GM10266 (cell line): ENCODE results near the gene PTGIR.
A peak's percentile ranks its signal among the peaks of the same experiment; 100 is the strongest.

Experiments
- DNase-seq: peaks from one replicate; pipeline ENCODE4 v3.0.0; 2012; ENCODE audit errors: extremely low spot score
- CTCF ChIP-seq: IDR thresholded peaks from 2 replicates; pipeline ENCODE4 v1.5.1; 2012; ENCODE audit warnings: mild to moderate bottlenecking, low read depth; ENCODE audit not compliant: control insufficient read depth, insufficient read depth; ENCODE audit errors: missing control alignments

PTGIR gene

GRCh38 chr19:46614114-46614722 lies 10.7 kb downstream of the PTGIR start:
- TF ChIP-seq CTCF, result peak; percentile 86
- peak; percentile 77 for DNase-seq

- no peak for TF ChIP-seq CTCF
- DNase-seq, result no peak
Measured at GRCh38 chr19:46613525-46613924, 11.4 kb downstream of the PTGIR start.

- no peak for DNase-seq
- no peak for TF ChIP-seq CTCF
Measured at GRCh38 chr19:46611776-46612175, 13.1 kb downstream of the PTGIR start.

- no peak for DNase-seq
- TF ChIP-seq CTCF, result no peak
Measured at GRCh38 chr19:46610851-46611770, 13.8 kb downstream of the PTGIR start.

- DNase-seq, result no peak
- no peak for TF ChIP-seq CTCF
Measured at GRCh38 chr19:46610413-46610775, 14.5 kb downstream of the PTGIR start.

GRCh38 chr19:46609511-46610412 lies 15.1 kb downstream of the PTGIR start:
- DNase-seq, result peak; percentile 2
- TF ChIP-seq CTCF, result no peak
